OCI-LY3 (cell line): ENCODE measurements around the gene PIGL.

Experiments
- EZH2phosphoT487 ChIP-seq: fragments of 200-600 bp; shearing (Covaris generic); IDR thresholded peaks from 2 replicates; pipeline ENCODE4 v1.6.1; 2018; ENCODE audit warnings: antibody characterized with exemption, mixed run types, low read depth
- TF ChIP-seq, protein P1 (sequence below): fragments of 200-600, 300-600 bp; sonication (generic); IDR thresholded peaks from 2 replicates; pipeline ENCODE4 v1.5.1; 2014; ENCODE audit warnings: antibody characterized with exemption, low read length, low read depth

DNA sequence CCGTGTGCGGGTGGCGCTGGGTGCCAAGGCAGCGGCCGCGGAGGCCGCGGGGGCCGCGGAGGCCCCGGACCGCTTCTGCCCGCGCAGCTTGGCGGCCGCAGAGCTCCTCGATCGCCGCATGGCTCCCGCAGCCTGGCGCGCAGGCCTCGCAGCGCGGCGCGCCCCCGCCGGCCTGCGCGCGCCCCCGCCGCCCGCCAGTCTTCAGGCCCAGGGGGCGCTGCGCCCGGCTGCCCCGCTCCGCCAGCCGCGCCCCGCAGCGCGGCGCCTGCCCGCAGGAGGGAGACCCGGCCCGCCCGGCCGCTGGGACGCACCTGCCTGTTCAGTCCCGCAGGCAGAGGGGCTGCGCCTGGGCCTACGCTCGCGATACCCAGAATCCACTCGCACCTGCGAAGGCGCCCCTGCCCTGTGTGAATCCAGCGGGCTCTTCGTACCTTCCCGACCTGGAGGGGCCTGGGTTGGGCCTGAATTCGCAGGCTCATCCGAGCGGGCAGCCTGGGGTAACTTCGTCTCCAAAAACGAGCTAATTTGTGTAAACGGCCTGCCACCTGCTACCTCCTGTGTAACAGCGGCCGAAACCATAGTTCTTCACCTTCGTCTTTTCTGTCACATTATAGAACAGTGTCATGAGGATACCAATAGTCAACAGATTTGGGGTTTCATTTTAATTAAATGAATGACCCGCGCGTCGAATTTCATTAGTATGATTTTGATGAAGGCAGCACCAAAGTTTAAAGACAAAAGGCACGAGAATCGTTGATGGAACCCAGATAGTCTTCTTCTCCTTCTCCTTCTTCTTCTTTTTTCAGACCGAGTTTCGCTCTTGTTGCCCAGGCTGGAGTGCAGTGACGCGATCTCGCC, 136.5 kb downstream of the PIGL start, which contains the start of gene CENPV:
- TF ChIP-seq, protein P1, sequence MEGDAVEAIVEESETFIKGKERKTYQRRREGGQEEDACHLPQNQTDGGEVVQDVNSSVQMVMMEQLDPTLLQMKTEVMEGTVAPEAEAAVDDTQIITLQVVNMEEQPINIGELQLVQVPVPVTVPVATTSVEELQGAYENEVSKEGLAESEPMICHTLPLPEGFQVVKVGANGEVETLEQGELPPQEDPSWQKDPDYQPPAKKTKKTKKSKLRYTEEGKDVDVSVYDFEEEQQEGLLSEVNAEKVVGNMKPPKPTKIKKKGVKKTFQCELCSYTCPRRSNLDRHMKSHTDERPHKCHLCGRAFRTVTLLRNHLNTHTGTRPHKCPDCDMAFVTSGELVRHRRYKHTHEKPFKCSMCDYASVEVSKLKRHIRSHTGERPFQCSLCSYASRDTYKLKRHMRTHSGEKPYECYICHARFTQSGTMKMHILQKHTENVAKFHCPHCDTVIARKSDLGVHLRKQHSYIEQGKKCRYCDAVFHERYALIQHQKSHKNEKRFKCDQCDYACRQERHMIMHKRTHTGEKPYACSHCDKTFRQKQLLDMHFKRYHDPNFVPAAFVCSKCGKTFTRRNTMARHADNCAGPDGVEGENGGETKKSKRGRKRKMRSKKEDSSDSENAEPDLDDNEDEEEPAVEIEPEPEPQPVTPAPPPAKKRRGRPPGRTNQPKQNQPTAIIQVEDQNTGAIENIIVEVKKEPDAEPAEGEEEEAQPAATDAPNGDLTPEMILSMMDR: no peak
- no peak for TF ChIP-seq EZH2phosphoT487
